Breast epithelium (tissue), 4 donors: ENCODE results near the gene POLR3G. TPM values are rescaled to one million over a fixed set of nuclear protein-coding genes. Genes with fewer than 3 reads are reported as not detected.
A peak's percentile ranks its signal among the peaks of the same experiment; 100 is the strongest.

Experiments used
- DNase-seq, 2 donors: peaks; one replicate each; pipeline ENCODE4 v3.0.0-alpha.2; 2019; ENCODE audit warnings: low spot score in 2 of 2
- H3K27ac ChIP-seq, 2 donors: fragments of 200-600 bp; sonication (generic) in 1 of 2; one replicate each; pipeline ENCODE4 v1.5.1; 2016 to 2019; ENCODE audit warnings: mild to moderate bottlenecking in 1 of 2
- H3K27me3 ChIP-seq, 2 donors: fragments of 200-600 bp; sonication (generic) in 1 of 2; one replicate each; pipeline versions ENCODE4 v1.5.1 to v1.6.0; 2017 to 2019; ENCODE audit warnings: control low read depth in 1 of 2, mild to moderate bottlenecking in 1 of 2
- H3K36me3 ChIP-seq: fragments of 200-600 bp; one replicate; pipeline ENCODE4 v1.5.1; 2019
- H3K4me1 ChIP-seq, 2 donors: fragments of 200-600 bp; sonication (generic); one replicate each; pipeline ENCODE4 v1.5.1; 2016 to 2019; ENCODE audit warnings: control low read depth in 1 of 2
- H3K4me3 ChIP-seq, 3 donors: fragments of 200-600 bp; sonication (generic); 1 replicate in 2 of 3; 2 replicates in 1 of 3; pipeline ENCODE4 v1.5.1; 2016 to 2019; ENCODE audit warnings: mild to moderate bottlenecking in 3 of 3, moderate library complexity in 2 of 3
- H3K9me3 ChIP-seq, 2 donors: fragments of 200-600 bp; sonication (generic) in 1 of 2; one replicate each; pipeline ENCODE4 v1.5.1; 2016 to 2019; ENCODE audit warnings: control low read depth in 1 of 2
- CTCF ChIP-seq, 3 donors: fragments of 450-650 bp; IDR thresholded peaks; one replicate each; pipeline ENCODE4 v1.5.1; 2016 to 2017; ENCODE audit warnings: antibody characterized with exemption in 3 of 3, mild to moderate bottlenecking in 3 of 3, moderate library complexity in 3 of 3
- POLR2A ChIP-seq: fragments of 450-650 bp; IDR thresholded peaks from one replicate; pipeline ENCODE4 v1.6.1; 2016; ENCODE audit warnings: antibody characterized with exemption, mild to moderate bottlenecking, moderate library complexity
- POLR2AphosphoS5 ChIP-seq, 3 donors: sonication (generic); formaldehyde crosslinking; IDR thresholded peaks; one replicate each; pipeline ENCODE4 v1.6.1; 2017; ENCODE audit warnings: antibody characterized with exemption in 3 of 3
- intact Hi-C: fragments of 100-400 bp; cut with DNase I; formaldehyde crosslinking; loops from one replicate; pipeline ENCODE4 v1.15.1; 2023; ENCODE audit warnings: low total_unique reads
- total RNA-seq, 3 donors: library from RNA; depleted of rRNA; stranded (reverse); fragments of >200 nt; gene quantifications; one replicate each; pipeline ENCODE4 v1.1.0, GENCODE V29; 2016

POLR3G gene
- total RNA-seq, 3 donors from 2014 or later = 2.0 to 4.8 (median 2.4) TPM

GRCh38 chr5:90514520-90514919, 39.9 kb downstream of the POLR3G start:
- no peak for DNase-seq
- no peak overlapping the region for H3K4me3 ChIP-seq
- H3K27ac ChIP-seq = no peak overlapping the region
- H3K36me3 ChIP-seq = peaks cover 8% of the 10 kb centered on the region
- H3K27me3 ChIP-seq = no peaks in the 10 kb centered on the region
- TF ChIP-seq POLR2AphosphoS5 (IDR thresholded peaks at IDR 0.05) (no peak), POLR2A (no peak), CTCF (IDR thresholded peaks at IDR 0.05) (no peak)
- H3K4me1 ChIP-seq = no peaks in the 10 kb centered on the region
- intact Hi-C loops = loop anchor here (1.0 kb wide), 1 partner anchor 41 kb away; no protein-coding TSS in a partner anchor
- H3K9me3 ChIP-seq = no peaks in the 10 kb centered on the region

- TF ChIP-seq POLR2AphosphoS5 (IDR thresholded peaks at IDR 0.05) (no peak), POLR2A (no peak), CTCF (IDR thresholded peaks at IDR 0.05) (no peak)
- H3K4me1 ChIP-seq = no peaks in the 10 kb centered on the region
- H3K4me3 ChIP-seq = no peak overlapping the region
- DNase-seq = no peak
- no peak overlapping the region for H3K27ac ChIP-seq
- H3K9me3 ChIP-seq = no peaks in the 10 kb centered on the region
- no peaks in the 10 kb centered on the region for H3K27me3 ChIP-seq
- peaks cover 8% of the 10 kb centered on the region for H3K36me3 ChIP-seq
- intact Hi-C loops = no loop called here
These were observed 44.0 kb downstream of the POLR3G start for GRCh38 chr5:90518661-90519060.

- DNase-seq = no peak
- intact Hi-C loops = no loop called here
- no peaks in the 10 kb centered on the region for H3K9me3 ChIP-seq
- H3K4me1 ChIP-seq = no peaks in the 10 kb centered on the region
- peaks cover 8% of the 10 kb centered on the region for H3K36me3 ChIP-seq
- no peaks in the 10 kb centered on the region for H3K27me3 ChIP-seq
- TF ChIP-seq POLR2A = no peak
- TF ChIP-seq CTCF (IDR thresholded peaks at IDR 0.05) = no peak
- TF ChIP-seq POLR2AphosphoS5 (IDR thresholded peaks at IDR 0.05) = no peak
- H3K4me3 ChIP-seq = no peak overlapping the region
- no peak overlapping the region for H3K27ac ChIP-seq
These were observed 44.4 kb downstream of the POLR3G start for GRCh38 chr5:90519081-90519480.

- DNase-seq = no peak
- Histone ChIP-seq H3K27me3 (no peaks in the 10 kb centered on the region), H3K4me3 (peak overlapping the region; percentile 77 to 94 (median 89)), H3K9me3 (no peaks in the 10 kb centered on the region), H3K4me1 (no peaks in the 10 kb centered on the region), H3K27ac (peak overlapping the region; percentile 94 to 97), H3K36me3 (no peaks in the 10 kb centered on the region)
- intact Hi-C loops = no loop called here
- no peak for TF ChIP-seq CTCF (IDR thresholded peaks at IDR 0.05)
- TF ChIP-seq POLR2A = no peak
- TF ChIP-seq POLR2AphosphoS5 (IDR thresholded peaks at IDR 0.05) = no peak
These were observed 54.0 kb downstream of the POLR3G start for GRCh38 chr5:90528601-90529193.

- DNase-seq = peak; percentile 96 to 97
- Histone ChIP-seq H3K4me1 (no peaks in the 10 kb centered on the region), H3K27me3 (no peaks in the 10 kb centered on the region), H3K4me3 (peak within 1 kb of the TSS; percentile 77 to 94 (median 89)), H3K9me3 (no peaks in the 10 kb centered on the region), H3K36me3 (no peaks in the 10 kb centered on the region), H3K27ac (peak within 1 kb of the TSS; percentile 94 to 97)
- TF ChIP-seq CTCF (IDR thresholded peaks at IDR 0.05) (no peak), POLR2AphosphoS5 (IDR thresholded peaks at IDR 0.05) (peak; percentile 89 to 95 (median 92)), POLR2A (peak; percentile 71)
- intact Hi-C loops = no loop called here
These were observed 54.7 kb downstream of the POLR3G start, which contains the start of gene LYSMD3 for GRCh38 chr5:90529194-90529938. TSS of gene LYSMD3 (minus strand) at chr5:90529584. CDS start at chr5:90525289, 4,295 bp downstream.
